ENCODE data around the gene SH2D4B.
A peak's percentile ranks its signal among the peaks of the same experiment; 100 is the strongest.
"Not testable (repeated sequence)": the region's sequence is repeated elsewhere in the genome, so short reads cannot be mapped to it uniquely, and the experiment has no call there.

The SH2D4B gene

GRCh38 chr10:80530251-80530650 lies 7.5 kb upstream of the SH2D4B start:
- DNase-seq (ENCODE audit: insufficient read length) = no peak
- no peak for TF ChIP-seq POLR2AphosphoS5 (IDR thresholded peaks at IDR 0.05; ENCODE audit: low read depth, low read length)
- no peak for TF ChIP-seq POLR2A (IDR thresholded peaks at IDR 0.05; ENCODE audit: low read depth, low read length)
- TF ChIP-seq TAF1 (IDR thresholded peaks at IDR 0.05; ENCODE audit: borderline replicate concordance, low read depth, low read length) = no peak
- FAIRE-seq = no peak

- FAIRE-seq (no peak), DNase-seq (ENCODE audit: insufficient read length) (no peak)
- TF ChIP-seq TAF1 (IDR thresholded peaks at IDR 0.05; ENCODE audit: borderline replicate concordance, low read depth, low read length) = no peak
- TF ChIP-seq POLR2A (IDR thresholded peaks at IDR 0.05; ENCODE audit: low read depth, low read length) = no peak
- TF ChIP-seq POLR2AphosphoS5 (IDR thresholded peaks at IDR 0.05; ENCODE audit: low read depth, low read length) = no peak
Measured at GRCh38 chr10:80530816-80531215, 6.9 kb upstream of the SH2D4B start.

- no peak for TF ChIP-seq TAF1 (IDR thresholded peaks at IDR 0.05; ENCODE audit: borderline replicate concordance, low read depth, low read length)
- no peak for TF ChIP-seq POLR2AphosphoS5 (IDR thresholded peaks at IDR 0.05; ENCODE audit: low read depth, low read length)
- no peak for TF ChIP-seq POLR2A (IDR thresholded peaks at IDR 0.05; ENCODE audit: low read depth, low read length)
- DNase-seq (ENCODE audit: insufficient read length) (no peak), FAIRE-seq (no peak)
Measured at GRCh38 chr10:80532571-80532970, 5.1 kb upstream of the SH2D4B start.

- not testable (repeated sequence) for DNase-seq (ENCODE audit: insufficient read length); FAIRE-seq
Measured at GRCh38 chr10:80534059-80534458, 3.6 kb upstream of the SH2D4B start.

- DNase-seq (ENCODE audit: insufficient read length); FAIRE-seq: not testable (repeated sequence)
Measured at GRCh38 chr10:80534646-80535045, 3.1 kb upstream of the SH2D4B start.

- TF ChIP-seq POLR2A (IDR thresholded peaks at IDR 0.05; ENCODE audit: low read depth, low read length) = peak; percentile 72; the same call in 1 of the 2 replicates
- TF ChIP-seq POLR2AphosphoS5 (IDR thresholded peaks at IDR 0.05; ENCODE audit: low read depth, low read length) = peak; percentile 69; the same call in 1 of the 2 replicates
- peak; percentile 21; the same call in 1 of the 2 replicates for TF ChIP-seq TAF1 (IDR thresholded peaks at IDR 0.05; ENCODE audit: borderline replicate concordance, low read depth, low read length)
- peak; percentile 91 for DNase-seq (ENCODE audit: insufficient read length)
- FAIRE-seq = peak; percentile 76
Measured at GRCh38 chr10:80535671-80536360, 1.9 kb upstream of the SH2D4B start.

- TF ChIP-seq POLR2A (IDR thresholded peaks at IDR 0.05; ENCODE audit: low read depth, low read length) = no peak
- peak; percentile 24 for FAIRE-seq
- DNase-seq (ENCODE audit: insufficient read length) = no peak
Measured at GRCh38 chr10:80536361-80536835, 1.3 kb upstream of the SH2D4B start.

GRCh38 chr10:80537086-80537735 lies 491 bp upstream of the SH2D4B start:
- TF ChIP-seq POLR2AphosphoS5 (IDR thresholded peaks at IDR 0.05; ENCODE audit: low read depth, low read length) = no peak
- no peak for TF ChIP-seq TAF1 (IDR thresholded peaks at IDR 0.05; ENCODE audit: borderline replicate concordance, low read depth, low read length)
- no peak for TF ChIP-seq POLR2A (IDR thresholded peaks at IDR 0.05; ENCODE audit: low read depth, low read length)
- DNase-seq (ENCODE audit: insufficient read length) = no peak
- no peak for FAIRE-seq

- TF ChIP-seq POLR2A (IDR thresholded peaks at IDR 0.05; ENCODE audit: low read depth, low read length) (no peak), TAF1 (IDR thresholded peaks at IDR 0.05; ENCODE audit: borderline replicate concordance, low read depth, low read length) (no peak)
- no peak for FAIRE-seq
- no peak for DNase-seq (ENCODE audit: insufficient read length)
Measured at GRCh38 chr10:80538481-80539185, 931 bp downstream of the SH2D4B start.

- FAIRE-seq (peak; percentile 61), DNase-seq (ENCODE audit: insufficient read length) (no peak)
- TF ChIP-seq POLR2A (IDR thresholded peaks at IDR 0.05; ENCODE audit: low read depth, low read length) (no peak), POLR2AphosphoS5 (IDR thresholded peaks at IDR 0.05; ENCODE audit: low read depth, low read length) (no peak), TAF1 (IDR thresholded peaks at IDR 0.05; ENCODE audit: borderline replicate concordance, low read depth, low read length) (no peak)
Measured at GRCh38 chr10:80539421-80540031, 1.8 kb downstream of the SH2D4B start.

- TF ChIP-seq POLR2A (IDR thresholded peaks at IDR 0.05; ENCODE audit: low read depth, low read length) = no peak
- no peak for TF ChIP-seq POLR2AphosphoS5 (IDR thresholded peaks at IDR 0.05; ENCODE audit: low read depth, low read length)
- no peak for TF ChIP-seq TAF1 (IDR thresholded peaks at IDR 0.05; ENCODE audit: borderline replicate concordance, low read depth, low read length)
- no peak for DNase-seq (ENCODE audit: insufficient read length)
- no peak for FAIRE-seq
Measured at GRCh38 chr10:80540136-80540535, 2.4 kb downstream of the SH2D4B start.

- DNase-seq (ENCODE audit: insufficient read length) (no peak), FAIRE-seq (no peak)
- TF ChIP-seq TAF1 (IDR thresholded peaks at IDR 0.05; ENCODE audit: borderline replicate concordance, low read depth, low read length) (no peak), POLR2A (IDR thresholded peaks at IDR 0.05; ENCODE audit: low read depth, low read length) (no peak), POLR2AphosphoS5 (IDR thresholded peaks at IDR 0.05; ENCODE audit: low read depth, low read length) (no peak)
Measured at GRCh38 chr10:80540618-80540980, 2.9 kb downstream of the SH2D4B start.
